ENCODE measurements around the gene KRTAP10-8. TPM values are rescaled to one million over a fixed set of nuclear protein-coding genes. Genes with fewer than 3 reads are reported as not detected.
"Not testable (repeated sequence)": the region's sequence is repeated elsewhere in the genome, so short reads cannot be mapped to it uniquely, and the experiment has no call there.

The KRTAP10-8 gene
- total and polyA plus RNA-seq, 3 experiments from 2014 or later: not detected

DNA sequence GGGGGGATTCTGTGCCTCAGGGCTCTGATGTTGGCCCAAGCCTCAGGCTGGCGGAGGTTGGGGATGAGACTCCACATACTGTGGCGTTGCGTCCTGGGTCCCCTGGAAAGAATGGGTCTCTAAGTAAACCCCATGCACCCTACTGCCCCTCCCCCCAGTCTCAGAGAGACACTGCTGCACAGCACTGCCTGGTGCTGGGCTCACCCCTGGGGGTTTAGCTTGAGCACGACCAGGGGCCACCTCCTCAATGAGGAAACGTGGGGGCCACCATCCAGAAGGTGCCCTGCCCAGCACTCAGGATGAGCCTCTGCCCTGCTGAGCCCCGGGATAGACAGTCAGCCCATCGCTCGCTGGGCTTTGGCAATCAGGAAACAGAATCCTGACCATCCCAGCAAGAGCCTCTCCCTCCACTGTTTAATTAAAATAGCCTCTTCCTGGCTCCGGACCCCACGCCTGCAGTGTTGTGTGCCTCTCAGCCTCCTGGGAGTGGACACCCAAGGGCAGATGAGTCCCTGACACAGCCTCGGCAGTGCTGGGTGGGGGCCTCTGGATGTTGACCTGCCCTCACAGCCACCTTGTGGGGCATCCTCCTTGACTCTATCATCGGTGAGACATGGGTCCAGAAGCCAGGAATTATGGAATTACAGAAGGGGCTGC is 41.9 kb upstream of the KRTAP10-8 start:
- Histone ChIP-seq H3K36me3 (ENCODE audit: insufficient read depth, low read length) (no peaks in the 10 kb centered on the region), H3K27ac (ENCODE audit: low read depth, low read length) (no peak overlapping the region), H3K4me3 (ENCODE audit: low read length) (no peak overlapping the region), H3K4me1 (ENCODE audit: insufficient read depth, low read length) (peaks cover 4% of the 10 kb centered on the region), H3K9me3 (ENCODE audit: low read length) (no peaks in the 10 kb centered on the region), H3K27me3 (ENCODE audit: insufficient read depth, low read length, poor library complexity, severe bottlenecking) (no peaks in the 10 kb centered on the region)
- Mint-ChIP-seq H3K27ac (peak overlapping the region in 2 of 8 donors; percentile 23 to 79), H3K36me3 (no peaks in the 10 kb centered on the region), H3K4me1 (peaks cover 5 to 16% (median 7%) of the 10 kb centered on the region in 3 donors), H3K9me3 (peaks cover 0 to 4% (median 0%) of the 10 kb centered on the region in 5 donors), H3K27me3 (peaks cover 7 to 16% of the 10 kb centered on the region in 2 donors), H3K4me3 (no peak overlapping the region)
- DNase-seq: no peak
- POLR2A ChIA-PET: no interaction called here
- CTCF ChIA-PET: no interaction called here

- POLR2A ChIA-PET: no interaction called here
- no peak for DNase-seq
Measured at GRCh38 chr21:44571296-44571695, 40.6 kb upstream of the KRTAP10-8 start.

DNA sequence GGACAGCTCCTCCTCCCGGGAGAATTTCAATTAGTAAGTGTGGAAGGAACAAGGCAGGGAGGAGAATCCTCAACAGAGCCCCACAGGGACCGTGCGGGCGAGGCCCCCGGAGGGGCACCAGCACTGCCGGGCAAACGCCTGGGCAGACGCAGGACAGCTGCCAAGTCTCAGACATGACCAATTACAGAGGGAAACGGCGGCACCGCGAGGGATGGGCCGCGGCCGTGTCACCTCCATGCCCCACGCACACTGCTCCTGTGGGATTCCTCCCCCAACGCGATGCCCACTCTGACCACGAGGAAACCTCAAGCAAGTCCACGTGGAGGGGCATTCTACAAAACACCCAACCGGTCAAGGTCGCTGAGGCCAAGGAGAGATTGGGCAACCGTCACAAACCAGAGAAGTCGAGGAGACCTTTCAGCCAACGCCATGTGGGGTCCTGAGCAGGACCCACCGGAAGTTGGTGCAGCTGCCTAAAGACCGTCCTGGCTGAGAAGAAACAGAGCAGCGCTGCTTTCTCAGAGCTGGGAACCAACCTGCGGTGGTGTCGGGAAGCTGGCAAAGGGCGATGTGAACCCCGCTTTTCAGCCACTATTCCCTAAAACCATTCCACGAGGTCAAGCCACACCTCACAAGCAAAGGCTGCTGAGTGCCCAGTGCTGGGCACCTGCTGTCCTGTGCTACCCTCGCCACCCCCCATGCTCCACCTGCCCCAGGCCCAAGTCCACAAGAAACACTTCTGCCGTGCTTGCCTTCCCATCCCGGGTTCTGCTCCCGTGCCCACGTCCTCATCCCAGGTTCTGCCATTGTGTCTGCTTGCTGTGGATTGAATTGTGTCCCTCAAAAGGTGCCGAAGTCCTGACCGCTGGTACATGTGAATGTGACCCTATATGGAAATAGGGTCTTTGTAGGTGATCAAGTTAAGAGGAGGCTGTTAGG is 39.8 kb upstream of the KRTAP10-8 start:
- H3K4me1 ChIP-seq (ENCODE audit: insufficient read depth, low read length): no peaks in the 10 kb centered on the region
- ChIA-PET POLR2A (no interaction called here), CTCF (no interaction called here)
- no peak overlapping the region for H3K4me3 ChIP-seq (ENCODE audit: low read length)
- H3K9me3 ChIP-seq (ENCODE audit: low read length): no peaks in the 10 kb centered on the region
- no peak for DNase-seq
- Mint-ChIP-seq H3K4me1 (peaks cover 0 to 13% (median 4%) of the 10 kb centered on the region in 3 donors), H3K36me3 (peaks cover 0 to 7% (median 0%) of the 10 kb centered on the region in 3 donors), H3K27me3 (peaks cover 10 to 21% of the 10 kb centered on the region in 2 donors), H3K27ac (peak overlapping the region in 2 of 8 donors; percentile 2 to 55), H3K4me3 (no peak overlapping the region), H3K9me3 (peaks cover 0 to 15% (median 5%) of the 10 kb centered on the region in 5 donors)
- no peaks in the 10 kb centered on the region for H3K36me3 ChIP-seq (ENCODE audit: insufficient read depth, low read length)
- H3K27me3 ChIP-seq (ENCODE audit: insufficient read depth, low read length, poor library complexity, severe bottlenecking): no peaks in the 10 kb centered on the region
- no peak overlapping the region for H3K27ac ChIP-seq (ENCODE audit: low read depth, low read length)

More at GRCh38 chr21:44571296-44571695, 40.6 kb upstream of the KRTAP10-8 start:
- Mint-ChIP-seq H3K4me1 (peaks cover 0 to 13% (median 4%) of the 10 kb centered on the region in 3 donors), H3K36me3 (no peaks in the 10 kb centered on the region), H3K27me3 (peaks cover 10 to 21% of the 10 kb centered on the region in 2 donors), H3K9me3 (peaks cover 0 to 7% (median 0%) of the 10 kb centered on the region in 5 donors), H3K27ac (peak overlapping the region in 2 of 8 donors; percentile 23 to 44), H3K4me3 (no peak overlapping the region)
- no peaks in the 10 kb centered on the region for H3K27me3 ChIP-seq (ENCODE audit: insufficient read depth, low read length, poor library complexity, severe bottlenecking)
- H3K36me3 ChIP-seq (ENCODE audit: insufficient read depth, low read length): no peaks in the 10 kb centered on the region
- CTCF ChIA-PET: no interaction called here
- no peaks in the 10 kb centered on the region for H3K4me1 ChIP-seq (ENCODE audit: insufficient read depth, low read length)
- no peak overlapping the region for H3K27ac ChIP-seq (ENCODE audit: low read depth, low read length)
- H3K9me3 ChIP-seq (ENCODE audit: low read length): no peaks in the 10 kb centered on the region
- H3K4me3 ChIP-seq (ENCODE audit: low read length): no peak overlapping the region

DNA sequence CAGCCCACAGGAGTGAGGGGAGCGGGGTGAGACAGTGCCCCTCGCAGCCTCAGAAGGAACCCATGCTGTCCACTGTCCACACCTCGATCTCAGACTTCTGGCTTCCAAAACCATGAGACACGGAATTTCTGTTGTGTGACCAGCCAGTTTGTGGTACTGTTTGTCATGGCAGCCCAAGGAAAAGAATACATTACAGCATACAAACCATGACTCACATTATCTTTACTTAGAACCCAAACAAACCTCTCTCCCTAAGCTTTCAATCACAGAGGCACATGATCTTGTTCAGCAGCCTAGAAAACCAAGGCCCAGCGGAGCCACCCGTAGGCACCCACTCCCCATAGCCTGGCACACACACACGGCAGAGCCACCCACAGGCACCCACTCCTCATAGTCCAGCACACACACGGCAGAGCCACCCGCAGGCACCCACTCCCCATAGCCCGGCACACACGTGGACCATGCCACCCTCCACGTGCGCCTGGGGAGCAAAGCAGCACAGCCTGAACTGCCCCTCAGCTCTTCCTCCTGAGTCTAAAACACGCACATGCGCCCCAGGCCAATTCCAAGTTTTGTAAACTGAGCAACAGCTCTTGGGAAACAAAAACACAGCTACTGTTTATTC is 38.8 kb upstream of the KRTAP10-8 start:
- CTCF ChIA-PET: no interaction called here
- H3K27ac ChIP-seq (ENCODE audit: low read depth, low read length): no peak overlapping the region
- no peaks in the 10 kb centered on the region for H3K27me3 ChIP-seq (ENCODE audit: insufficient read depth, low read length, poor library complexity, severe bottlenecking)
- Mint-ChIP-seq H3K9me3 (peaks cover 3 to 22% (median 12%) of the 10 kb centered on the region in 5 donors), H3K27me3 (peaks cover 10 to 21% of the 10 kb centered on the region in 2 donors), H3K36me3 (peaks cover 0 to 15% (median 0%) of the 10 kb centered on the region in 3 donors), H3K27ac (peak overlapping the region in 2 of 8 donors; percentile 11 to 94), H3K4me1 (peaks cover 0 to 13% (median 4%) of the 10 kb centered on the region in 3 donors), H3K4me3 (peak overlapping the region in 1 of 7 donors; percentile 67)
- POLR2A ChIA-PET: no interaction called here
- no peak for DNase-seq
- no peak overlapping the region for H3K4me3 ChIP-seq (ENCODE audit: low read length)
- H3K4me1 ChIP-seq (ENCODE audit: insufficient read depth, low read length): no peaks in the 10 kb centered on the region
- H3K9me3 ChIP-seq (ENCODE audit: low read length): no peaks in the 10 kb centered on the region
- no peaks in the 10 kb centered on the region for H3K36me3 ChIP-seq (ENCODE audit: insufficient read depth, low read length)

- DNase-seq; H3K36me3 ChIP-seq (ENCODE audit: insufficient read depth, low read length); H3K27ac ChIP-seq (ENCODE audit: low read depth, low read length); H3K4me3 ChIP-seq (ENCODE audit: low read length); CTCF ChIA-PET; POLR2A ChIA-PET; H3K4me1 ChIP-seq (ENCODE audit: insufficient read depth, low read length); H3K9me3 ChIP-seq (ENCODE audit: low read length); H3K27me3 ChIP-seq (ENCODE audit: insufficient read depth, low read length, poor library complexity, severe bottlenecking): not testable (repeated sequence)
- H3K4me1 Mint-ChIP-seq: peaks cover 0 to 13% (median 4%) of the 10 kb centered on the region in 3 donors
- H3K36me3 Mint-ChIP-seq: peaks cover 0 to 17% (median 0%) of the 10 kb centered on the region in 3 donors
- H3K27me3 Mint-ChIP-seq: peaks cover 10 to 21% of the 10 kb centered on the region in 2 donors
- peak within 1 kb of the TSS in 4 of 8 donors; percentile 11 to 94 (median 44) for H3K27ac Mint-ChIP-seq
- peak within 1 kb of the TSS in 1 of 7 donors; percentile 67 for H3K4me3 Mint-ChIP-seq
- peaks cover 6 to 23% (median 15%) of the 10 kb centered on the region in 5 donors for H3K9me3 Mint-ChIP-seq
Measured at GRCh38 chr21:44573630-44574456, 38.0 kb upstream of the KRTAP10-8 start, which contains the start of gene KRTAP10-4. TSS of gene KRTAP10-4 (plus strand) at chr21:44573729. CDS start at chr21:44573759, 30 bp downstream.

DNA sequence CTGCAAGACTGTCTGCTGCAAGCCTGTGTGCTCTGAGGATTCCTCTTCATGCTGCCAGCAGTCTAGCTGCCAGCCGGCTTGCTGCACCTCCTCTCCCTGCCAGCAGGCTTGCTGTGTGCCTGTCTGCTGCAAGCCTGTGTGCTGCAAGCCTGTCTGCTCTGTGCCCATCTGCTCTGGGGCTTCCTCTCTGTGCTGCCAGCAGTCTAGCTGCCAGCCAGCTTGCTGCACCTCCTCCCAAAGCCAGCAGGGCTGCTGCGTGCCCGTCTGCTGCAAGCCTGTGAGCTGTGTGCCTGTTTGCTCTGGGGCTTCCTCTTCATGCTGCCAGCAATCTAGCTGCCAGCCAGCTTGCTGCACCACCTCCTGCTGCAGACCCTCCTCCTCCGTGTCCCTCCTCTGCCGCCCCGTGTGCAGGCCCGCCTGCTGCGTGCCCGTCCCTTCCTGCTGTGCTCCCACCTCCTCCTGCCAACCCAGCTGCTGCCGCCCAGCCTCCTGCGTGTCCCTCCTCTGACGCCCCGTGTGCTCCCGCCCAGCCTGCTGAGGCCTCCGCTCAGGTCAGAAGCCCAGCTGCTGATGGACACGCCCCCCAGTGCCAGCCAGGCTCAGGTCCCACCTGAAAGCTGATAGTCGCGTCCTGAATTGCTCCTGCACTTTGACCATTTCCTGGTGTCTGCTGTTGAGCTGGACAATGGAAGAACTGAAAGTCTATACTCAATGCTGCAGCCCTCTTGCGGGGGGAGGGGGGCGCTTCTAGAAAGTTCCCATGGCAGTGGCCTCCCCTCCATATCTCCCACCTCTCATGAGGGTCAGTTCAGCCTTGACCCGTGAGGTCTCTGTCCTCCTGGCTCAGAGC is 37.2 kb upstream of the KRTAP10-8 start:
- Mint-ChIP-seq H3K27me3 (peaks cover 4 to 20% of the 10 kb centered on the region in 2 donors), H3K4me3 (peak overlapping the region in 2 of 7 donors; percentile 32 to 66), H3K4me1 (peaks cover 0 to 13% (median 4%) of the 10 kb centered on the region in 3 donors), H3K9me3 (peaks cover 6 to 23% (median 17%) of the 10 kb centered on the region in 5 donors), H3K27ac (peak overlapping the region in 1 of 8 donors; percentile 34), H3K36me3 (peaks cover 0 to 17% (median 0%) of the 10 kb centered on the region in 3 donors)
- Histone ChIP-seq H3K27me3 (ENCODE audit: insufficient read depth, low read length, poor library complexity, severe bottlenecking) (no peaks in the 10 kb centered on the region), H3K4me1 (ENCODE audit: insufficient read depth, low read length) (no peaks in the 10 kb centered on the region), H3K27ac (ENCODE audit: low read depth, low read length) (no peak overlapping the region), H3K4me3 (ENCODE audit: low read length) (no peak overlapping the region), H3K9me3 (ENCODE audit: low read length) (no peaks in the 10 kb centered on the region), H3K36me3 (ENCODE audit: insufficient read depth, low read length) (no peaks in the 10 kb centered on the region)
- no peak for DNase-seq
- ChIA-PET POLR2A (no interaction called here), CTCF (no interaction called here)

All from CD8-positive, alpha-beta memory T cell (primary cell).